Activated naive CD4-positive, alpha-beta T cell treated with anti-CD3 and anti-CD28 coated beads for 36 hours (primary cell): ENCODE data around the gene ZNF879. TPM values are rescaled to one million over a fixed set of nuclear protein-coding genes. Genes with fewer than 3 reads are reported as not detected.

Experiments
- total RNA-seq, 2 experiments: library from RNA; stranded (reverse); gene quantifications; one replicate each; pipeline ENCODE4 v1.2.3, GENCODE V29; 2021

ZNF879 gene
- total RNA-seq, 2 experiments from 2014 or later, result 1.8 to 2.0 TPM

Other genes starting within 250 kb of the ZNF879 start
- 1 to 10 TPM; 8.6 to 8.9 TPM for gene ZNF354B, start 163.9 kb upstream of the ZNF879 start, total RNA-seq
- under 1 TPM; 0.17 to 0.26 TPM for gene ZFP2, start 127.9 kb upstream of the ZNF879 start, total RNA-seq
- not detected for gene ZNF454, start 82.6 kb upstream of the ZNF879 start, total RNA-seq
- not detected for gene GRM6, start 28.5 kb upstream of the ZNF879 start, total RNA-seq
- 1 to 10 TPM; 5.8 to 6.1 TPM for gene ZNF354C, start 36.6 kb downstream of the ZNF879 start, total RNA-seq